HAP-1 (cell line): Measurements from ENCODE around the gene AIP.

Experiments
- DNase-seq, 2 experiments: peaks; one replicate each; pipeline ENCODE4 v3.0.0-alpha.2; 2016 to 2020; ENCODE audit warnings: low spot score in 2 of 2
- H3K27me3 ChIP-seq: fragments of 250-450 bp; sonication (Bioruptor Pico); 2 replicates; pipeline ENCODE4 v1.5.1; 2020; ENCODE audit warnings: low read depth, mild to moderate bottlenecking, moderate library complexity
- H3K36me3 ChIP-seq: fragments of 250-450 bp; sonication (Bioruptor Pico); replicated peaks from 2 replicates; pipeline ENCODE4 v1.5.1; 2020; ENCODE audit warnings: mild to moderate bottlenecking
- H3K4me1 ChIP-seq: fragments of 250-450 bp; sonication (Bioruptor Pico); 2 replicates; pipeline ENCODE4 v1.5.1; 2020; ENCODE audit warnings: mild to moderate bottlenecking
- H3K4me3 ChIP-seq: fragments of 250-450 bp; sonication (Bioruptor Pico); 2 replicates; pipeline ENCODE4 v1.5.1; 2020; ENCODE audit warnings: mild to moderate bottlenecking, moderate library complexity
- H3K9me3 ChIP-seq: fragments of 250-450 bp; sonication (Bioruptor Pico); 2 replicates; pipeline ENCODE4 v1.5.1; 2020; ENCODE audit warnings: mild to moderate bottlenecking, moderate library complexity
- in situ Hi-C: fragments of 300-500 bp; cut with MboI; formaldehyde crosslinking; loops from 3 replicates; pipeline ENCODE4 v1.14.3; 2020; ENCODE audit warnings: low sequenced_read_pairs, inconsistent platforms, mixed read lengths

The AIP gene

GRCh38 chr11:67440229-67441097 is 42.4 kb upstream of the AIP start:
- Histone ChIP-seq H3K4me3 (no peak overlapping the region), H3K36me3 (peaks cover 36% of the 10 kb centered on the region), H3K9me3 (no peaks in the 10 kb centered on the region), H3K4me1 (peaks cover 4% of the 10 kb centered on the region; the same call in 1 of the 2 replicates), H3K27me3 (no peaks in the 10 kb centered on the region)
- DNase-seq, result no peak
- in situ Hi-C loops, result no loop called here

DNA sequence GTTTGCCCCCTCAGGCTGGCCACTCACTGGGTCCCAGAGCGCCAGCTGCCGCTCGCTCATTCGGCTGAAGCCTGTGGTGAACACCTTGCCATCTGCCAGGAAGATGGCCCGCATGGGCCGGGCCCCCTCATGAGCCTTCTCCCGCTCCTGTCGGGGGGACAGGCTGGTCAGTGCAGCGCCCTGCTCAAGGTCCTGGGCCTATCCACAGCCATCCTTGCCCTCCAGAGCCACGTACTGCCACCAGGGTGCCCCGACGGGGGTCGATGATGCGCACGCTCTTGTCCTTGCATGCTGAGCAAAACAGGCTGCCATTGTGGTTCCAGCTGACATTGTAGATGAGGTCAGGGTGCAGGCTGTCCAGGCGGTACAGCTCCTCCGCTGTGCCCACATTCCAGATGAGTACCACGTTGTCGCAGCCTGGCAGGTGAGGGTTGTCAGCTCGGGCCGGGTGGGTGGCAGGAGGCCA is 41.7 kb upstream of the AIP start:
- Histone ChIP-seq H3K27me3 (no peaks in the 10 kb centered on the region), H3K4me3 (no peak overlapping the region), H3K36me3 (peaks cover 30% of the 10 kb centered on the region), H3K4me1 (peaks cover 4% of the 10 kb centered on the region; the same call in 1 of the 2 replicates), H3K9me3 (no peaks in the 10 kb centered on the region)
- DNase-seq, result no peak
- in situ Hi-C loops, result no loop called here

DNA sequence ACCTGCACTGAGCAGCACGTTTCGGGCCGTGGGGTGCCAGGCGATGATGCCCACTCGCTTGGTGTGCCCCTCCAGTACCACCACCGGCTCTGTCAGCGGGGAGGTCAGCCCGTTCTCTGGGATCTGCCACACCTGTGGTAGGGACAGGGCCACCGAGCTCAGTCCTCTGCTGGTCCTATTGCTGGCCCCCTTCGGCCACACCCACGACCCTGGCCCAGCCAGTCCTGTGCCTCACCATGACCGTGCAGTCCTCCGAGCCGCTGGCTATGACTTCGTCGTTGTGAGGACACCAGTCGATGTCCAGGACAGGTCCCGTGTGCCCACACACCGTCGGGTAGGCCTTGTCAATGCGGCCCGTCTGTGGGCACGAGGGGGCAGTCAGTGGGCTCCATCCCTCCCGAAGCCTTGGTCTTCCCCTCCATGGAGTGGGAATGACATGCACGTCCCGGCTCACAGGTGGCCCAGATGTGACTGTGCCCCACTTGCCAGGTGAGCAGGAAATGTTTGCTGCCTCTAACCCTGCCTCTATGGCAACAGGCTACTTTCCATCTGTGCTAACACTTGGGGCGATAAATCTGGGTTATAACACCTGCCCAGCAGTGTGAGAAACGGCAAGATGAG is 41.0 kb upstream of the AIP start:
- Histone ChIP-seq H3K27me3 (no peaks in the 10 kb centered on the region), H3K4me3 (no peak overlapping the region), H3K36me3 (peaks cover 23% of the 10 kb centered on the region), H3K9me3 (no peaks in the 10 kb centered on the region), H3K4me1 (peaks cover 4% of the 10 kb centered on the region; the same call in 1 of the 2 replicates)
- in situ Hi-C loops, result no loop called here
- DNase-seq, result no peak

GRCh38 chr11:67442504-67443404 is 40.1 kb upstream of the AIP start:
- in situ Hi-C loops, result no loop called here
- Histone ChIP-seq H3K27me3 (no peaks in the 10 kb centered on the region), H3K9me3 (no peaks in the 10 kb centered on the region), H3K4me3 (peak overlapping the region; percentile 64), H3K4me1 (peaks cover 4% of the 10 kb centered on the region; the same call in 1 of the 2 replicates), H3K36me3 (peaks cover 17% of the 10 kb centered on the region)
- no peak for DNase-seq

DNA sequence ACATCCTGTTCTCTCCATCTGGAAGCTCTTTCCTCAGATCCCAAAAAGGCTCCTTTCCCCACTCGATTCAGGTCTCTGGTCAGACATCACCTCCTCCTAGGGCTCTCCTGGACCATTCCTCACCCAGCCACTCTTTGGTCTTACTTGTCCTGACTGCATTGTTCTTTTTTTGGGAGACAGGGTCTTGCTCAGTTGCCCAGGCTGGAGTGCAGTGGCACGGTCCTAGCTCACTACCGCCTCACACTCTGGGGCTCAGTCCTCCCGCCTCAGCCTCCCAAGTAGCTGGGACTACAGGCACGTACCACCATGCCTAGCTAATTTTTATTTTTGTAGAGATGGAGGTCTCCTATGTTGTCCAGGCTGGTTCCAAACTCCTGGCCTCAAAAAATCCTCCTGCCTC is 37.3 kb upstream of the AIP start:
- no peak overlapping the region for H3K4me3 ChIP-seq
- no peaks in the 10 kb centered on the region for H3K9me3 ChIP-seq
- H3K4me1 ChIP-seq, result peaks cover 4% of the 10 kb centered on the region; the same call in 1 of the 2 replicates
- H3K27me3 ChIP-seq, result no peaks in the 10 kb centered on the region
- in situ Hi-C loops, result no loop called here
- H3K36me3 ChIP-seq, result peaks cover 7% of the 10 kb centered on the region; the same call in 1 of the 2 replicates
- DNase-seq, result no peak

- Histone ChIP-seq H3K27me3 (no peaks in the 10 kb centered on the region), H3K4me1 (peaks cover 4% of the 10 kb centered on the region; the same call in 1 of the 2 replicates), H3K9me3 (no peaks in the 10 kb centered on the region), H3K4me3 (no peak overlapping the region), H3K36me3 (no peaks in the 10 kb centered on the region)
- in situ Hi-C loops, result no loop called here
- DNase-seq, result no peak
These were observed 34.6 kb upstream of the AIP start for GRCh38 chr11:67448220-67448609.

GRCh38 chr11:67449116-67449844 is 33.5 kb upstream of the AIP start:
- peaks cover 2% of the 10 kb centered on the region; the same call in 1 of the 2 replicates for H3K4me1 ChIP-seq
- no peaks in the 10 kb centered on the region for H3K36me3 ChIP-seq
- H3K27me3 ChIP-seq, result no peaks in the 10 kb centered on the region
- H3K4me3 ChIP-seq, result no peak overlapping the region
- H3K9me3 ChIP-seq, result no peaks in the 10 kb centered on the region
- DNase-seq, result no peak
- in situ Hi-C loops, result no loop called here

DNA sequence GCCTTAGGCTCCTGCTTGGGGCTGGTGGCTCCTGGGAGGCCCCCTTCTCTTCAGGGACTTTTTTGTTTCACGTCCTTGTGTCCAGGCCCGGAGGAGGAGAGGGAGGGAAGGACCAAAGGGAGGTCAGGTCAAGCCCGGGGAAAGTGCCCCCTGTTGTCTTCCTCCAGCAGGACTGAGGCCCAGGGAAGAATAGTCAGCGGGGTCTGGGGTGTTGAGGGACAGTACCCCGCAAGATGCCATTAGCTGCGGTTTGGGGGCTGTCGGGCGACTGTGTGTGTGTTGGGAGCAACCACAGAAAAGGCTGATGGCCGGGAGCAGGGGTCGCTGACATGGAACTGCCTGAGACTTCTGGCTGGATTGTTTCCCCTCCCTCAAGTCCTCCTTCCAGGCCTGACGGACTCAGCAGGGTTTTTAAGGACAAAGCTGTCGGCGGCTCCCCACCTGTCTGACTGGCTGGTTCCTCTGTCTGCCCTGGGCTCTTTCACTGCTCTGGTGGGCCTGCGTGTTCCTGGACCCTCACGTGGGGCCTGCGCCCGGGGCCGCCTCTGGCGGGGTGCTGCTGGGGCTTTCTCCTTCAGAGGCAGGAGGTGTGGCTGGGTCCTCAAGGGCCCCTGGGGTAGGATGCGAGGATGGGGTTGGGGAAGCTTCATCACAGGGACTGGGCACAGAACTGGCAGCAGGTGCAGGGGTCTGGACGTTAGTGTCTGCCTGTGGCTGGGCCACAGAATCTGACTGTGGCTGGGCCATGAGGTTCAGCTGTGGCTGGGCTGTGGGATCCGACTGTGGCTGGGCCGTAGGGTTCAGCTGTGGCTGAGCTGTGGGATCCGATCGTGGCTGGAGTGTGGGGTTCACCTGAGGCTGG is 31.8 kb upstream of the AIP start:
- in situ Hi-C loops, result no loop called here
- DNase-seq, result no peak
- Histone ChIP-seq H3K36me3 (no peaks in the 10 kb centered on the region), H3K27me3 (no peaks in the 10 kb centered on the region), H3K4me1 (no peaks in the 10 kb centered on the region), H3K4me3 (no peak overlapping the region), H3K9me3 (no peaks in the 10 kb centered on the region)

DNA sequence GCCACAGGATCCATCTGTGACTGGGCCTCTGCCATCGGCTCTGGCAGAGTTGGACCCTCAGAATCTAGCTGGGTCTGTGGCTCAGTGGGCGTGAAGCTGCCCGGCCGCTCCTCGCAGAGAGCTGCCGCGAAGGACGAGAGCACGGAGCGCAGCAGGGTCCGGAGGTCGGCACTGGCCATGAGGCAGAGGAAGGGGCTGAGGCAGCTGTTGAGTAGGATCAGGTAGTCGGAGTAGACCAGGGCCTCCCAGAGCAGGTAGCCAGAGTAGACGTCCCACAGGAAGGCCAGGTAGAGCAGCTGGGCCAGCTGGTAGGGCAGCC is 31.2 kb upstream of the AIP start:
- DNase-seq, result no peak

GRCh38 chr11:67452141-67452952 is 30.5 kb upstream of the AIP start, which contains the start of gene GPR152:
Gene GPR152, minus strand, starts transcription at chr11:67452729. Its CDS starts 5 bp downstream, at chr11:67452724.
- DNase-seq, result no peak
- H3K36me3 ChIP-seq, result no peaks in the 10 kb centered on the region
- H3K4me3 ChIP-seq, result no peak within 1 kb of the TSS
- H3K27me3 ChIP-seq, result no peaks in the 10 kb centered on the region
- H3K4me1 ChIP-seq, result no peaks in the 10 kb centered on the region
- in situ Hi-C loops, result no loop called here
- H3K9me3 ChIP-seq, result no peaks in the 10 kb centered on the region

More for the DNA sequence above, 31.2 kb upstream of the AIP start:
- no peaks in the 10 kb centered on the region for H3K4me1 ChIP-seq
- in situ Hi-C loops, result no loop called here
- H3K36me3 ChIP-seq, result no peaks in the 10 kb centered on the region
- no peaks in the 10 kb centered on the region for H3K27me3 ChIP-seq
- no peak overlapping the region for H3K4me3 ChIP-seq
- no peaks in the 10 kb centered on the region for H3K9me3 ChIP-seq

DNA sequence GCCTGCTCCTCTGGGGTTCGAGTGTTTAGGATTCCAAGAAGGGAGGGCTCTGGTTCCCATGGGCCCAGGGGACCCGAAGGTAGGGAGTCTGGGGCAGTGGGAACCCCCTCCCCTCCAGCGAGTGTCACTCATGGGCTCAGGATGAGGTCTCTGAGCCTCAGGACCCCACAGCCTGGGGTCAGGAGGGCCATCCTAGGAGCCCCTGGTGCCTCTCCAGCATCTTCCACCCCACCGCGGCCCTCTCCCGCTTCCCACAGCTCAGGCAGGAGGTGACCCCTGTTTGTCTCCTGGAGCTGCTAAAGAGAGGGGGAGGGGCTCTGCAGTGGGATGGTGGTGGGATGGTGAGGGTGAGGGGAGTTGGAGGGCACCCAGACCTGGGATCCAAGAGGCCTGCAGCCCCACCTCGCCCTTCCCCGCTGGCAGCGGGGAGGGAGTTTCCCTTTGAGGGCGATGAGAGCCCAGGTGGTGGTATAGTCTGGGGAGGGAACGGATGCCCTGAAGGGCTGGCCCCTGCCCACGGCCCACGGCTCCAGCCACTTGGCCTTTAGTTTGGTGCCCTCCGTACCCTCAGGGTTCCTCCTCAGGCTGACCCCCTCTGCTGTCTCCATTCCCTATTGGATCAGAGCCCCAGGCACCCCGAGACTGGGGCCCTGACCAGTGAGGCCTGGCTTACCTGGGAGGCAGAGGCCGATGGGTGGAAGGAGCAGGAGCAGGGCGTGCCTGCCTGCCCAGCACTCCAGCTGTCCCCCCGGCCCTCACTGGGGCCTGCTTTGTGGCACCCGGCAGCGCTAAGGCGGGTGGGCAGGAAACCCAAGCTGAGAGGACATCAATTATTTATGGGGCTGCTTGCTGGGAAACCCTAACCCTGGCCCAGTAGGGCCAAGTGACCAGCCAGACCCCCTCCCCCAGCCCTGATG is 28.8 kb upstream of the AIP start:
- H3K4me1 ChIP-seq, result no peaks in the 10 kb centered on the region
- no peaks in the 10 kb centered on the region for H3K9me3 ChIP-seq
- no peak overlapping the region for H3K4me3 ChIP-seq
- in situ Hi-C loops, result no loop called here
- H3K27me3 ChIP-seq, result no peaks in the 10 kb centered on the region
- DNase-seq, result no peak
- H3K36me3 ChIP-seq, result no peaks in the 10 kb centered on the region
